Omental fat pad (tissue), 4 donors: Measurements from ENCODE around the gene AGBL1. TPM values are rescaled to one million over a fixed set of nuclear protein-coding genes. Genes with fewer than 3 reads are reported as not detected.
"Not testable (repeated sequence)": the region's sequence is repeated elsewhere in the genome, so short reads cannot be mapped to it uniquely, and the experiment has no call there.

ENCODE experiments used
- ATAC-seq: fragments of 150-250 bp; one replicate; pipeline ENCODE4 v1.9.1; 2016; ENCODE audit warnings: mild to moderate bottlenecking, moderate library complexity; ENCODE audit not compliant: low FRiP score
- DNase-seq: peaks from one replicate; pipeline ENCODE4 v3.0.0-alpha.2; 2019; ENCODE audit warnings: low spot score
- total RNA-seq, 4 donors: library from RNA; depleted of rRNA; stranded (reverse); fragments of >200 nt; gene quantifications; one replicate each; pipeline ENCODE4 v1.1.0, GENCODE V29; 2016
- TF ChIP-seq, protein P1 (sequence below), 3 donors: fragments of 450-650 bp; IDR thresholded peaks; one replicate each; pipeline ENCODE4 v1.5.1; 2016 to 2017; ENCODE audit warnings: antibody characterized with exemption in 3 of 3, mild to moderate bottlenecking in 3 of 3, moderate library complexity in 2 of 3

AGBL1 gene
- total RNA-seq, 4 donors from 2014 or later, result not detected

DNA sequence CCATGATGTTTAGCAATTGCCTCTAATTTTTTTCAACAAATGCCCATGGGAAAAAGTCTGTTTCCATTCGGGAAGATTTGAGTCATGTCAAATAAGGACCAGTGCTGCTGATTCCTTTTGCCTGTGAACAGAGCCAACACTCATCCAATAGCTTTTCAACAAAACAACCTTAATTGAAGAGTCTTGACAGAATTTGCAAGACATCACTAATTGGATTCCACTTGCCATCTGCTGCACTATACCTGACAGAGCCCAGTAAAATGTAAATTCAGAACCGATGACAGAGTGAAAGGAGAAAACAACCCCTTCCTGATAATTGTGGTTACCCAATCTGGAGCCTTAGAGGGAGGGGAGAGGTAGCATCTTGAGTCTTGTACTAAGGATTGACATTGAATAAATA lies 426.7 kb downstream of the AGBL1 start:
- DNase-seq, result no peak
- ATAC-seq, result no peak
- TF ChIP-seq, protein P1, sequence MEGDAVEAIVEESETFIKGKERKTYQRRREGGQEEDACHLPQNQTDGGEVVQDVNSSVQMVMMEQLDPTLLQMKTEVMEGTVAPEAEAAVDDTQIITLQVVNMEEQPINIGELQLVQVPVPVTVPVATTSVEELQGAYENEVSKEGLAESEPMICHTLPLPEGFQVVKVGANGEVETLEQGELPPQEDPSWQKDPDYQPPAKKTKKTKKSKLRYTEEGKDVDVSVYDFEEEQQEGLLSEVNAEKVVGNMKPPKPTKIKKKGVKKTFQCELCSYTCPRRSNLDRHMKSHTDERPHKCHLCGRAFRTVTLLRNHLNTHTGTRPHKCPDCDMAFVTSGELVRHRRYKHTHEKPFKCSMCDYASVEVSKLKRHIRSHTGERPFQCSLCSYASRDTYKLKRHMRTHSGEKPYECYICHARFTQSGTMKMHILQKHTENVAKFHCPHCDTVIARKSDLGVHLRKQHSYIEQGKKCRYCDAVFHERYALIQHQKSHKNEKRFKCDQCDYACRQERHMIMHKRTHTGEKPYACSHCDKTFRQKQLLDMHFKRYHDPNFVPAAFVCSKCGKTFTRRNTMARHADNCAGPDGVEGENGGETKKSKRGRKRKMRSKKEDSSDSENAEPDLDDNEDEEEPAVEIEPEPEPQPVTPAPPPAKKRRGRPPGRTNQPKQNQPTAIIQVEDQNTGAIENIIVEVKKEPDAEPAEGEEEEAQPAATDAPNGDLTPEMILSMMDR (IDR thresholded peaks at IDR 0.05), result no peak

GRCh38 chr15:86515625-86516024 lies 436.0 kb downstream of the AGBL1 start:
- DNase-seq (no peak), ATAC-seq (no peak)
- TF ChIP-seq, protein P1 (IDR thresholded peaks at IDR 0.05), result no peak

DNA sequence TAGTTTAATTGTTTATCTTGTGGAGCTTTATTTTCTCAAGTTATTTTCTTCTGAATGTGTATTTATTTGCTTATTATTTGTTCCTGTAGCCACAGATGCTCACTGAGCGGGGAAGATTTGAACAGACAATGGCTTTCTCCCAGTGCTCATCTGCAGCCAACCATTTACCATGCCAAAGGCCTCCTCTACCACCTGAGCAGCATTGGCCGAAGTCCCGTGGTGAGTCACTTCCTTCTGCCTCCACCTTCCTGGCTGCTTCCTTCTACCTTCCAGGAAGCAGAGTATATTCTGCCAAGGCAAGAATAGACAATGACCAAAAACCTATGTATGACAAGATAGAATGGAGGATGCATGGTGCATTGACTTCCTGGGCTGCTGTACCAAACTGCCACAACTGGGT lies 443.1 kb downstream of the AGBL1 start:
- TF ChIP-seq, protein P1 (IDR thresholded peaks at IDR 0.05), result no peak
- no peak for DNase-seq
- no peak for ATAC-seq

- DNase-seq (no peak), ATAC-seq (no peak)
- TF ChIP-seq, protein P1 (IDR thresholded peaks at IDR 0.05), result no peak
Measured at GRCh38 chr15:86526938-86527690, 447.4 kb downstream of the AGBL1 start.

- ATAC-seq, DNase-seq: not testable (repeated sequence)
Measured at GRCh38 chr15:86528094-86528493, 448.4 kb downstream of the AGBL1 start.

DNA sequence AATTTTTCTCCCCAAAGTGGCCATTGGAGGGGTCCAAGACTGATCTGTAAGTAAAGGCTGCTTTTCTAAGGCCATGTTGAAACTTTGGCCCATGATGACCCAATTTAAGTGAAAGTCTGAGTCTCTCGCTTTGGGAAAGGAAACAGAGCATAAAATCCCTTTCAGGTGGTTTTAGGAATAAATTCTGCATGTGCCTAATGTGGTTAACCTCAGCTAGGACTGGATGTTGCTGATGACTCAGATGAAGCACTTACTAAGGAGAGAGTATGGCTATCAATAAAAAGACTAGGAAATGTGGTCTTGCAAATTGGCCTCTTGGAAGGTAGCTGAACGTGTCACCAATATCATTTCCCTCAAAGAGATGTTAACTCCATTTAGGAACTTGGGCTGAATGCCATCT lies 458.5 kb downstream of the AGBL1 start:
- TF ChIP-seq, protein P1 (IDR thresholded peaks at IDR 0.05), result no peak
- ATAC-seq (no peak), DNase-seq (no peak)

DNA sequence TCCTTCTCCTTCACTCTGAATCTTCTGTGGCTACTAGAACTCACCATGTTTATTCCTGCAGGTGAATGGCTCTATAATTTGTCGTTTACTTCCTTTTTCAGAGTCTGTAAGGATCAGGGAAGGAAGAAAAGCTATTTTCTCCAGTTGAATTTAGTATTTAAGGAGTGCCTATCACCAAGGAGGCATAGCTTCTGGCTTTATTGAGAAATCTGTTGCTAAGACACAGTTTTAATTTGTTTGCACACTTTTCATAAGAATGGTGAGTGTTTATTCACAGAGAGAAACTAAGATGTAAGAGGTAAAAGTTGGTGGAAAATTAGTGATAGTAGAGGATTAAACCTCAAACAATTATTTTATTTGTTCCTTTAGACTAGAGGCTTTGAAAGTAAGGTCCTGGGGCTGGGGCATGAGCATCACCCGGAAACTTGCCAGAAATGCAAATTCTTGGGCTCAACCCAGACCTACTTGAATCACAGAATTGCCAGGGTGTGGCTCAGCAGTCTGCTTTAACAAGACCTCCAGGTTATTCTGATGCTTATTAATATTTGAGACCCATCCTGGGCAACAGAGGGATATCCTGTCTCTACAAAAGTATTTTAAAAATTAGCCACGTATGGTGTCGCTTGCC lies 461.3 kb downstream of the AGBL1 start:
- ATAC-seq, result no peak
- TF ChIP-seq, protein P1 (IDR thresholded peaks at IDR 0.05), result no peak
- no peak for DNase-seq
